GM18520 (cell line): ENCODE data around the gene TRIM25.

Experiments
- ATAC-seq: cut with Tn5 transposase; IDR thresholded peaks from one replicate; pipeline ENCODE4 v1.9.1; 2021; ENCODE audit not compliant: unreplicated experiment

TRIM25 gene

GRCh38 chr17:56926704-56927103, 12.9 kb upstream of the TRIM25 start:
- no peak for ATAC-seq

GRCh38 chr17:56926270-56926669, 12.4 kb upstream of the TRIM25 start:
- no peak for ATAC-seq

- ATAC-seq = no peak
Measured at GRCh38 chr17:56925088-56925487, 11.2 kb upstream of the TRIM25 start.

GRCh38 chr17:56919717-56920116, 5.9 kb upstream of the TRIM25 start:
- no peak for ATAC-seq

GRCh38 chr17:56918916-56919315, 5.1 kb upstream of the TRIM25 start:
- no peak for ATAC-seq

GRCh38 chr17:56917559-56918296, 3.9 kb upstream of the TRIM25 start:
- no peak for ATAC-seq

- ATAC-seq = no peak
Measured at GRCh38 chr17:56914581-56915273, 878 bp upstream of the TRIM25 start.

GRCh38 chr17:56913353-56913866, 439 bp downstream of the TRIM25 start:
- peak; percentile 21 for ATAC-seq

GRCh38 chr17:56913000-56913311, 893 bp downstream of the TRIM25 start:
- ATAC-seq = no peak

- ATAC-seq = no peak
Measured at GRCh38 chr17:56912105-56912999, 1.5 kb downstream of the TRIM25 start.

GRCh38 chr17:56910509-56911235, 3.2 kb downstream of the TRIM25 start:
- no peak for ATAC-seq

- no peak for ATAC-seq
Measured at GRCh38 chr17:56909742-56910508, 3.9 kb downstream of the TRIM25 start.

- ATAC-seq = peak; percentile 80
Measured at GRCh38 chr17:56908001-56908542, 5.8 kb downstream of the TRIM25 start.

- ATAC-seq = no peak
Measured at GRCh38 chr17:56903560-56903959, 10.3 kb downstream of the TRIM25 start.

- no peak for ATAC-seq
Measured at GRCh38 chr17:56902348-56902747, 11.5 kb downstream of the TRIM25 start.

GRCh38 chr17:56899403-56899802, 14.4 kb downstream of the TRIM25 start:
- no peak for ATAC-seq

GRCh38 chr17:56898874-56899273, 15.0 kb downstream of the TRIM25 start:
- ATAC-seq = no peak

- no peak for ATAC-seq
Measured at GRCh38 chr17:56897646-56898424, 16.0 kb downstream of the TRIM25 start.

GRCh38 chr17:56896968-56897359, 16.9 kb downstream of the TRIM25 start:
- no peak for ATAC-seq
